NCI-H2196 (cell line): ENCODE measurements around the gene MCF2L2.

Experiments
- DNase-seq: peaks from one replicate; lab custom pipeline; 2025; ENCODE audit not compliant: unreplicated experiment; lab: John Stamatoyannopoulos, UW

MCF2L2 gene

DNA sequence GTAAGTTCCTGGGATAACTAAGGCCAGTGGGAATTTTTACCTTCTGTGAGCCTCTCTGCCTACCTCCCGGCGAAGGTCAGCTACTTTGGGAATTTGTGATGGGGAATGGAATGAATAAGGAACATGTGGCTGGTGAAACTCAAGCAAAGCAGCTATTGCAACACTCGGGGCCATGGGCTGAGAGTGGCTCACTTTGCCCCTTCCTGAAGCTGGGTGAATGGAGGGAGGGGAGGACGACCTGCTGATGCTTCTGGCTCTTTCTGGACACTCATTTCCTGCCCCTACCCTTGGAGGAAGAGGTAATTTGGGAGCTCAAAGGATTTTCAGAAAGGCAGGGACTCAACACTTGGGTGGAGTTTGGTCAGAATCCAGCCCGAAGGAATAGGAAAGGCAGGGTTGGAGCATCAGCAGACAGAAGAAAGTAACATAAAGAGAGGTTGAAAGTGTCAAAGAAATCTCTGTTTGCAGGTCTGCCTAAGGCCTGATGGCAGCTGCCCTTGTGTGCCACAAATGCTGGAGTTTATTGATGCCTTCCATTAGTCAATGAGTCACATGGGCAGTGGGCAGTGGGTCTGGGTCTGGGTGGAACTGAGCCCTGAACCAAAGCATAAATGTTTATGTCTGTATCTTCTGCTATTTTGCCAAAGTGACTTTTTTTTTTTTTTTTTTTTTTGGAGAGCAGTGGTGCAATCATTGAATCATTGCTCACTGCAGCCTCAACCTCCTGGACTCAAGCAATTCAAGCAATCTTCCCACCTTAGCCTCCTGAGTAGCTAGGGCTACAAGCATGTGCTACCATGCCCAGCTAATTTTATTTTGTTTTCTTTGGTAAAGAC is 278.3 kb downstream of the MCF2L2 start:
- DNase-seq = no peak

GRCh38 chr3:183148056-183148455 is 280.4 kb downstream of the MCF2L2 start:
- DNase-seq = no peak

GRCh38 chr3:183144363-183144762 is 284.1 kb downstream of the MCF2L2 start:
- no peak for DNase-seq

DNA sequence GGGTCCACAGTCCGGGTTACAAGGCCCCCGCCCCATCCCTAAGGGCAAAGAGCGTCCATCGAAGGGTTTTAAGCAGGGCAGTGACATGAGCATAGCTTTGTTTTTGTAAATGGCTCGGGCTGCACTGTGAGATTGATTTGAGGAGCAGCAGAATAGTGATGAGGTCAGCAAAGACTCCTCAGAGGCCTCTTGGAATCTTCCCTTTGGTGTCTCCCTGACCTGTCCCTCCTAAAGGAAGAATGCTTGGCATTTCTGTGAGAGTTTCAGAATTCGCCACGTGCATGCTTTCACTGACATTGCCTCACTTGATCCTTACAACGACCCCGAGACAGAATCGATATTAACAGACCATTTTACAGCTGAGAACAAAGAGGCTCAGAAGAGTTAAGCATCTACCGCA is 286.2 kb downstream of the MCF2L2 start:
- no peak for DNase-seq

DNA sequence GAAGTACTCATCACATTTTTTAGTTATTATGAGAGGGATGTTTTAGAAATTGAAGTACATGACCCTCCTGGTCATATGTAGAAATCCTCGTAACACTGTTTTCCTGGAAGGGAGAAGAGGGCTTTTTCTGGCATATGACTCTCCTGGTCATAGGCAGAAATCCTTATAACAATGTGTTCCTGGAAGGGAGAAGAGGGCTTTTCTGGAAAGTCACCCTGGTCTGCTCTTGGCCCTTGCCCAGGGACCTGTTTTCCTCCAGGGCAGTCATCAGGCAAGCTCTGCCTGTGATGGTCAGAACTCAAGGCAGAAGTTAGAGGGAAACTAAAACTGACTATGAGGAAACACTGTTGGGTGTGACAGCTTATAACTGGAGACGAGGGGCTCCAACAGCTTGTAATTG is 293.6 kb downstream of the MCF2L2 start:
- DNase-seq = no peak

DNA sequence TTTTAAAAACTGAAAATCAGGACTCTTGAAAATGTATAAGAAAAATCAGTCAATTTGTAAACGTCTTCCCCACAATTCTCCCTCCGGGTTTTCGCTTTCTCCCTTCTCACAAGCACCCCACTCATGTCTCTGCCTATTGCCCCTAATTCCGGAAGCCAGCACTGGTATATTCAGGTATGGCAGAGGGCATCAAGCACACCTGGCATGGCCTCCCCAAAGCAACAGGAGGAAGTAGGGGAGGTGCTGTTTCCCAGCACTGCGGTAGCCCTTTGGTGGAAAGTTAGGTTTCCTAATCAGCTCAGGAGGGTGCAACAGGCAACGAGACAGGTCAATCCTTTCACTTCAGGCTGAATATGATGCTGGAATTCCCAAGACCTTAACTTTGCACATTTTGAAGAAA is 296.0 kb downstream of the MCF2L2 start:
- DNase-seq = no peak

DNA sequence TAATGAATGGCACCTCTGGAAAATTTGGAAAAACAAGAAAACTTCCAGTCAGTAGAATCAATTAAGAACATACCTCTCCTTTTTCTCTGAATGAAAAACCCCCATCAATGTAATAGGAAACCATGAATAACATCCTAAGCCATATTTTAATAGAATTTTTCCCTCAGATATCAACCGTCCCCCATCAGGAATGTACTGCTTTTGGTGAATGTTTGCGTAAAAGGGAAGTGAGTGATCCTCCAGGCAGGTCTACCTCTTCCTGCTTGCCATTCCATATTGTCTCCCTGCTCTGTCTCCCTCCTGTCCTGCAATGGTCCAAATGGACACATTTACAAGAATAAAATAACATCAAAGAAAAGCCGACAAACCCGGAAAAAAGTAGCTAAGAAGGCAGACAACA is 296.7 kb downstream of the MCF2L2 start:
- no peak for DNase-seq

- DNase-seq = no peak
Measured at GRCh38 chr3:183131186-183131725, 297.2 kb downstream of the MCF2L2 start.

DNA sequence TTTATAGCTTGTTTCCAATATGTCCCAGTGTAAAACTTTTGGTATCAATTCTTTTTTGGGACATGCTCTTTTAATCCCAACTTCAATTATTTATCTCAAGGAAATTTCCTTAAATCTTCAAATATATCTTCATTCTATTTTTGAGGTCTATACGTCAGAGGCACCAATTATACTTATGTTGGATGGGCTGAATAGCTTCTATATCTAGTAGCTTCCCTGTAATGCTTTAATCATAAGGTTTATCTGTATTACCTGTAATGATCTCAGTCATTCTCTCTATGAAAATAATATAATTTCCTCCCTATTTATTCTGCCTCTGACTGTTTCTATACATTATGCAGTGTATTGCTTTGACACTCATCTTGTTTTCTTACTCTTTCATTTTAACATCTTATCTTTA is 299.2 kb downstream of the MCF2L2 start:
- DNase-seq = no peak

- DNase-seq = no peak
Measured at GRCh38 chr3:183128709-183129108, 299.7 kb downstream of the MCF2L2 start.
